ENCODE data around the gene ZNF880. TPM values are rescaled to one million over a fixed set of nuclear protein-coding genes. Genes with fewer than 3 reads are reported as not detected.

The ZNF880 gene
- total RNA-seq, 1 donor from 2014 or later: 158 TPM

Small RNAs within 50 kb of the gene (small RNA-seq; reads per million reads assigned to genes)
- not detected for gene AC010332.1

Other genes with a start within 250 kb of the ZNF880 start
- 28.9 TPM for gene ZNF616, start 230.0 kb upstream of the ZNF880 start, total RNA-seq
- gene ZNF836, start 198.3 kb upstream of the ZNF880 start, total RNA-seq: 47.7 TPM
- gene PPP2R1A, start 179.9 kb upstream of the ZNF880 start, total RNA-seq: 159 TPM
- gene ZNF766, start 100.3 kb upstream of the ZNF880 start, total RNA-seq: 19.2 TPM
- gene ZNF480, start 72.8 kb upstream of the ZNF880 start, total RNA-seq: 11.4 TPM
- 20.0 TPM for gene ZNF610, start 33.7 kb upstream of the ZNF880 start, total RNA-seq
- gene ZNF528, start 27.9 kb downstream of the ZNF880 start, total RNA-seq: 48.1 TPM
- gene ZNF534, start 59.2 kb downstream of the ZNF880 start, total RNA-seq: 3.3 TPM
- 36.3 TPM for gene ZNF578, start 83.6 kb downstream of the ZNF880 start, total RNA-seq
- 17.9 TPM for gene ZNF808, start 157.7 kb downstream of the ZNF880 start, total RNA-seq
- 22.4 TPM for gene ZNF701, start 200.4 kb downstream of the ZNF880 start, total RNA-seq

All from frontal cortex (tissue), 1 donor.